K562 (cell line): ENCODE data around the gene ZNF862.

Experiments
- CTCF ChIP-seq, 3 experiments: IDR thresholded peaks in 2 of 3; conservative IDR thresholded peaks in 1 of 3; 2 replicates each; pipeline ENCODE4 v1.5.1; 2011 to 2012; ENCODE audit warnings: low read length in 3 of 3, mild to moderate bottlenecking in 3 of 3, control low read depth in 2 of 3, improper control_type of control experiment in 1 of 3, inconsistent platforms in 1 of 3, low read depth in 1 of 3, mixed read lengths in 1 of 3, moderate library complexity in 1 of 3; ENCODE audit not compliant: insufficient read depth in 2 of 3
- EZH2 ChIP-seq: IDR thresholded peaks from 2 replicates; pipeline ENCODE4 v1.6.1; 2012; ENCODE audit warnings: low read depth, mild to moderate bottlenecking, inconsistent platforms, low read length, borderline replicate concordance
- GTF2F1 ChIP-seq: IDR thresholded peaks from 2 replicates; pipeline ENCODE4 v1.6.1; 2011; ENCODE audit warnings: low read depth, low read length, improper control_type of control experiment
- HDAC3 ChIP-seq: fragments of 450-650 bp; IDR thresholded peaks from 2 replicates; pipeline ENCODE4 v1.6.1; 2018; ENCODE audit warnings: borderline replicate concordance, mild to moderate bottlenecking, moderate library complexity; ENCODE audit not compliant: partially characterized antibody
- HINFP ChIP-seq: fragments of 450-650 bp; conservative IDR thresholded peaks from 2 replicates; pipeline ENCODE4 v1.6.1; 2016; ENCODE audit warnings: missing genetic modification characterization, low read depth, mild to moderate bottlenecking, control low read depth, missing compliant biosample characterization
- HLTF ChIP-seq: fragments of 450-650 bp; IDR thresholded peaks from 2 replicates; pipeline ENCODE4 v1.6.1; 2016
- REST ChIP-seq, 2 experiments: fragments of 450-650 bp; formaldehyde crosslinking in 1 of 2; IDR thresholded peaks; 2 replicates each; pipeline versions ENCODE4 v1.4.0 to v1.6.1; 2014 to 2020; ENCODE audit warnings: mild to moderate bottlenecking in 2 of 2, borderline replicate concordance in 1 of 2, low read depth in 1 of 2
- RNF219 ChIP-seq: fragments of 250-450 bp; sonication (Bioruptor Pico); IDR thresholded peaks from 2 replicates; pipeline ENCODE4 v1.5.0; 2022; ENCODE audit warnings: mild to moderate bottlenecking
- SMC3 ChIP-seq: conservative IDR thresholded peaks from 2 replicates; pipeline ENCODE4 v1.6.1; 2011; ENCODE audit warnings: low read depth, low read length, improper control_type of control experiment; ENCODE audit not compliant: insufficient read depth
- SP1 ChIP-seq: sonication (generic); formaldehyde crosslinking; IDR thresholded peaks from 2 replicates; pipeline ENCODE4 v1.8.1; 2022; ENCODE audit warnings: mild to moderate bottlenecking, missing genetic modification reagents
- TAF1 ChIP-seq: IDR thresholded peaks from 2 replicates; pipeline ENCODE4 v1.6.1; 2011; ENCODE audit warnings: mild to moderate bottlenecking, low read length, moderate library complexity; ENCODE audit not compliant: insufficient read depth, control insufficient read depth, severe bottlenecking; ENCODE audit errors: extremely low read depth
- THRAP3 ChIP-seq: fragments of 450-650 bp; IDR thresholded peaks from 2 replicates; pipeline ENCODE4 v1.6.1; 2016; ENCODE audit warnings: mild to moderate bottlenecking, inconsistent platforms, borderline replicate concordance
- USF2 ChIP-seq: sonication (generic); formaldehyde crosslinking; IDR thresholded peaks from 2 replicates; pipeline ENCODE4 v1.5.0; 2020; ENCODE audit warnings: missing genetic modification reagents
- ZNF3 ChIP-seq: fragments of 250-450 bp; sonication (Bioruptor Pico); IDR thresholded peaks from 2 replicates; pipeline ENCODE4 v1.5.0; 2021; ENCODE audit warnings: mild to moderate bottlenecking, moderate library complexity

GRCh38 chr7:149824301-149824741 lies 13.9 kb upstream of the ZNF862 start:
- no peak for TF ChIP-seq THRAP3
- no peak for TF ChIP-seq SMC3
- TF ChIP-seq CTCF (IDR thresholded peaks at IDR 0.05 in 2 of 3, conservative IDR thresholded peaks at IDR 0.05 in 1 of 3; ENCODE audit: insufficient read depth in 2 of 3, low read depth in 1 of 3, low read length in 3 of 3), result no peak
- TF ChIP-seq HINFP (tag), result no peak
- no peak for TF ChIP-seq HLTF
- no peak for TF ChIP-seq RNF219 (CRISPR knock-in tag)
- TF ChIP-seq EZH2, result no peak
- TF ChIP-seq TAF1, result no peak
- no peak for TF ChIP-seq GTF2F1
- TF ChIP-seq REST (IDR thresholded peaks at IDR 0.05; ENCODE audit: borderline replicate concordance), result no peak
- no peak for TF ChIP-seq REST (CRISPR knock-in tag; IDR thresholded peaks at IDR 0.05; ENCODE audit: low read depth)
- TF ChIP-seq ZNF3 (CRISPR knock-in tag), result no peak
- TF ChIP-seq USF2 (CRISPR knock-in tag), result no peak
- TF ChIP-seq HDAC3, result no peak
- no peak for TF ChIP-seq SP1 (CRISPR knock-in tag)
